Lower lobe of right lung (tissue), 2 donors: Measurements from ENCODE around the gene PEX3. TPM values are rescaled to one million over a fixed set of nuclear protein-coding genes. Genes with fewer than 3 reads are reported as not detected.

Source experiments
- ATAC-seq, 2 donors: fragments of 200-7000 bp; cut with Tn5 transposase; one replicate each; pipeline ENCODE4 v1.9.1; 2020 to 2022; ENCODE audit warnings: mild to moderate bottlenecking in 2 of 2, moderate library complexity in 2 of 2
- DNase-seq: peaks from one replicate; pipeline ENCODE4 v3.0.0-alpha.2; 2020
- H3K27ac ChIP-seq: fragments of 200-600 bp; one replicate; pipeline ENCODE4 v1.8.0; 2022
- H3K27me3 ChIP-seq: fragments of 200-600 bp; one replicate; pipeline ENCODE4 v1.8.0; 2022; ENCODE audit warnings: low read depth
- H3K36me3 ChIP-seq: fragments of 200-600 bp; one replicate; pipeline ENCODE4 v1.8.0; 2022; ENCODE audit warnings: mild to moderate bottlenecking
- H3K4me1 ChIP-seq: fragments of 200-600 bp; one replicate; pipeline ENCODE4 v1.8.0; 2022
- H3K4me3 ChIP-seq: fragments of 200-600 bp; one replicate; pipeline ENCODE4 v1.8.0; 2022; ENCODE audit warnings: mild to moderate bottlenecking
- H3K9me3 ChIP-seq: fragments of 200-600 bp; one replicate; pipeline ENCODE4 v1.8.0; 2022
- CTCF ChIP-seq: fragments of 200-600 bp; IDR thresholded peaks from one replicate; pipeline ENCODE4 v1.8.0; 2022; ENCODE audit warnings: antibody characterized with exemption, mild to moderate bottlenecking
- intact Hi-C: fragments of 100-400 bp; cut with DNase I; formaldehyde crosslinking; loops from one replicate; pipeline ENCODE4 v1.11.0; 2022
- total RNA-seq: library from RNA; stranded (reverse); fragmentation: NEBNext Ultra II Directional; extraction: Animal tissue kit (Norgen Biotek cat#: 25700); gene quantifications from one replicate; pipeline ENCODE4 v1.2.1, GENCODE V29; 2021
- donor health status: DM: no; HTN: yes; CAD: no; lungs with severe emphysema.

Gene PEX3
- total RNA-seq, 1 donor from 2014 or later = 14.7 TPM

GRCh38 chr6:143538374-143538773, 87.8 kb downstream of the PEX3 start:
- no peak for ATAC-seq
- TF ChIP-seq CTCF = no peak
- intact Hi-C loops = no loop called here
- H3K27me3 ChIP-seq = no peaks in the 10 kb centered on the region
- H3K9me3 ChIP-seq = no peaks in the 10 kb centered on the region
- DNase-seq = no peak
- no peaks in the 10 kb centered on the region for H3K36me3 ChIP-seq
- H3K27ac ChIP-seq = no peak overlapping the region
- H3K4me3 ChIP-seq = peak overlapping the region; percentile 71
- peaks cover 16% of the 10 kb centered on the region for H3K4me1 ChIP-seq

DNA sequence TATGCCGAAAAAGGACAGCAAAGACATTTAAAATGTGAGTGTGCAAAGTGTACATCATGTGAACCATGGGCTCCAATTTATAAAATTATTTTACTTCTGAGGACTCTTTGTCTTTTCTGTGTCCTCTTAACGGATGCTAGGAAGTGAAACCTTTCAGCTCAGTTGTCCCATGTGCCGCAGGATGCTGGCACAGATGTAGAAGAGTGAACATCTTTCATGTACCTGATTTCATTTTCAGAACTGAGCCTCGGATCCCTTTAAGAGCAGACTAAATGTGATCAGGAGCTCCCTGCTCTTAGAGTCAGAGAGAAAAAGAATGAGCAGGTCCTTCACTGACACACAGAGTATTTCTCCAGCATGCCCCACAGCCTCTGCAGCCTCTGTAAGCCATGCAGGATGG, 88.5 kb downstream of the PEX3 start:
- no peak for DNase-seq

DNA sequence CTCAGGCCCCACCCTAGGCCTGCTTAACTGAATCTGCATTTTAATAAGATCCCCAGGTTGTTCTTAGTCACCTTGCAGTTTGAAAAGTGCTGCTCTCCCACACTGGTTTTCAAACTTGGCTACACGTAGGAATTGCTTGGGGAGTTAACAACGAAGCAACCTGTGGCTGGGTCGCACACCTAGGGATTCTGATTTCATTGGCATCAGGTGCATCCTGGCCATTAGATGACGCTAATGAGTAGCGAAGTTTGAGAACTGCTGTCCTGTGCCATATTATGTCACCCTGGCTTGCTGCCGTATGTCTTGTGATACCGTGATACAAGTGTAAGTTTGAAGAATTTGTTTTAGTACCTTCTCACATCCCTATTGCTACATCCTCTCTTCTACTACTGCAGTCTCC, 89.1 kb downstream of the PEX3 start:
- Histone ChIP-seq H3K9me3 (no peaks in the 10 kb centered on the region), H3K27ac (no peak overlapping the region), H3K36me3 (no peaks in the 10 kb centered on the region), H3K4me3 (no peak overlapping the region), H3K4me1 (peaks cover 16% of the 10 kb centered on the region), H3K27me3 (no peaks in the 10 kb centered on the region)
- DNase-seq = no peak
- intact Hi-C loops = no loop called here
- no peak for ATAC-seq
- TF ChIP-seq CTCF = no peak

More for the DNA sequence above, 88.5 kb downstream of the PEX3 start:
- H3K9me3 ChIP-seq = no peaks in the 10 kb centered on the region
- no peaks in the 10 kb centered on the region for H3K27me3 ChIP-seq
- ATAC-seq = no peak
- intact Hi-C loops = no loop called here
- no peaks in the 10 kb centered on the region for H3K36me3 ChIP-seq
- H3K4me1 ChIP-seq = peaks cover 16% of the 10 kb centered on the region
- TF ChIP-seq CTCF = no peak
- no peak overlapping the region for H3K4me3 ChIP-seq
- H3K27ac ChIP-seq = no peak overlapping the region

DNA sequence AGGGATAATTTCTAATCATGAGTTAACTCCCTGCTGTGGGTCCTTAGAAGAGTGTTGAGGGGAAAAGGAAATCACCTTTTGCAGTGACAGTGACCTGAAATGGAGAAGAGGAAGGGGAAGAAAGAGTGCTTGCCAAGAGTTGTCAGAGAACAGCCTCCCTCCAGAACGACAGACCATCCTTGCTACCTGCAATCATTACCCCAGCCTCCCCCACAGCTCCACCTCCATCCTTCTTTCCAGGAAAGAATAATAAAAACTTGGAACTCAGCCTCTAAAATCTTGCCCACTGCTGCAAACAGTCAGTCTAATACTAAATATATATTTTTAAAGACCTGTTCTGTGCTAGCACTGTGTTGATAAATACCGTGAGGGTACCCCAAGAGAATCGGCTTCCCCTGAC, 89.6 kb downstream of the PEX3 start:
- Histone ChIP-seq H3K36me3 (no peaks in the 10 kb centered on the region), H3K27me3 (no peaks in the 10 kb centered on the region), H3K4me3 (no peak overlapping the region), H3K4me1 (peaks cover 16% of the 10 kb centered on the region), H3K9me3 (no peaks in the 10 kb centered on the region), H3K27ac (no peak overlapping the region)
- no peak for TF ChIP-seq CTCF
- DNase-seq (no peak), ATAC-seq (no peak)
- intact Hi-C loops = no loop called here

Other genes with a start within 250 kb of the PEX3 start
- gene ADAT2, start 110 bp upstream of the PEX3 start, total RNA-seq = 6.2 TPM
- gene FUCA2, start 60.9 kb downstream of the PEX3 start, total RNA-seq = 53.1 TPM
- 115 TPM for gene PHACTR2, start 227.2 kb downstream of the PEX3 start, total RNA-seq